Activated CD4-positive, CD25-positive, alpha-beta regulatory T cell treated with anti-CD3 and anti-CD28 coated beads, Interleukin-2, amount 50 U/mL, for 24 hours (primary cell): ENCODE data around the gene SNORC.
"Not testable (repeated sequence)": the region's sequence is repeated elsewhere in the genome, so short reads cannot be mapped to it uniquely, and the experiment has no call there.

ENCODE experiments used
- ATAC-seq, 2 donors: fragments of 150-1000 bp; cut with Tn5 transposase; one replicate each; pipeline ENCODE4 v1.10.0; 2021; ENCODE audit warnings: mild to moderate bottlenecking in 1 of 2, moderate library complexity in 1 of 2

SNORC gene

GRCh38 chr2:232870018-232870765, at the start of gene SNORC:
SNORC (plus strand) TSS chr2:232870264; CDS start chr2:232870342, 78 bp downstream.
- no peak for ATAC-seq

- no peak for ATAC-seq
Observed at GRCh38 chr2:232829988-232830387, 40.1 kb upstream of the SNORC start.

DNA sequence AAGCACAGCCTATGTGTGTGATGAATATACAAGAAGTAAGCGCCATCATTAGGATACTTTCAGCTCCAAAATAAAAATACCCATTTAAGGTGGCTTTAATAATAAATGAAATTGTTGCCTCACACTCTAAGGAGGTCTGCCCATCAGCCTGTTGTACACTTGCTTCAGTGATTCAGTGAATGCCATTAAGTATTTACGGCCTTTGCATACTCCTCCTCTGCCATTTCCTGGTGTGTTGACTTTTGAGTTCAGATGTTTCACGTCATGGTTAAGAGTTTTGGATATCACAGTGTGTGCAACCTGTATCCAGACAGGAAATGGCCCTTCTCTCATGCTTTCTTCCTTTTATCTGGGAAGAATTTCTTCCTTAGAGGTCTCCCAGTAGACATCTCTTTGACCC, 38.6 kb upstream of the SNORC start:
- no peak for ATAC-seq

DNA sequence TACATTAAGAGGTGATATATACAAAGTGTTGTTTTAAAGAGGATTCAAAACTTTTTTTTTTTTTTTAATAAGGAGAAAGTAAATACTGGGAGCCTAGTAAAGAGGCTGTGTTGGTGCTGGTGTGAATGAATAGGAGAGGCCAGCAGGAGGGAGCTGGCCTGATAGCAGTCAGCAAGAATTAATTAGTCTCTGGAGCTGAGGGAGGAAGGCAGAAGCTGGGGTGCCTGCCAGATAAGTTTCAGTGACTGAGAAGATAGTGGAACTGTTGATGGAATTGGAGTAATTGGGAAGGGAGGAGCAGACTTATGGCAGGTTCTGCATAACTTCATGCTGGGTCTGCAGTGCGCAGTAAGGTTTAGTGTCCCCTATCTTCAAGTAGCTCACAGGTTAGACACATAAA, 36.2 kb upstream of the SNORC start:
- ATAC-seq: no peak

- no peak for ATAC-seq
Observed at GRCh38 chr2:232835687-232836208, 34.3 kb upstream of the SNORC start.

DNA sequence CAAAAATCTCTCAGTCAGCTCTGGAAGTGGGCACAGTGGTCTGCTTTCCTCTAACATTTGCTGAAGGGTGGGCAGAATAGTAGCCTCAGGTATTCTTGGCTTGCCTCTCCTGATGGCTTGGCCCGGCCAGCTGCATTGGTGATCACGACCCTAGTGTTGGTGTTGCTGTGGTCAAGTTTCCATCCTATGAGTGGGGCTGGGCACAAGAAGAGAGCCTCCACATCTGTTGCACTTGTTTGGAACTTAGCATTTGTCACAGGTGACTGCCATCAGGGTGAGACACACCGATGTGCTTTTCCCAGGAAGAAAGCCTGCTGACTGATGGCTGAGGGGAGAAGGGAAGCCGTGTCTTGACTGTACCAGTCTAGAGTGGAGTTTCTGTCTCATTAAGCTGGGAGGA, 33.1 kb upstream of the SNORC start:
- ATAC-seq: no peak

DNA sequence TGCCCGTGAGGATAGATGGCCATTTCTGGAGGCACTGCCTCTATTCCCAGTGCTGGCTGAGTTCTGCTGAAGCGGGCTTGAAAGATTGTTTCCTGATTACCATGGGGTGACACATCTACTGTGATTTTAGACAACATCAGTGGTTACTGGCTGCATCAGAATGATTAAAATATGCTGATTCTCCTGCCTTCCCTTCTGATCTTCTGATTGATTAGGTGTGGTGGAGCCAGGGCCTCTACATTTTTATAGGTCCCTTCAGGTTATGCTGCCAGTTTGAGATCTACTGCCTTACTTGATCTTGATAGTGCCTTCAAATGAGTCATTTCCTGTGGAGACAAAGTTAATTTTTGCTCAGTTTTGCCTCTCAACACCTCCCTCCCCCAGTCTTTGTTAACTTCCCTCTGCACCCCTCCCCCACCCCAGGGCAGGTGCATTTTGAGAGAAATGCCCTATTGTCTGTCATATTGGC, 31.6 kb upstream of the SNORC start:
- peak; percentile 91 to 94 for ATAC-seq

DNA sequence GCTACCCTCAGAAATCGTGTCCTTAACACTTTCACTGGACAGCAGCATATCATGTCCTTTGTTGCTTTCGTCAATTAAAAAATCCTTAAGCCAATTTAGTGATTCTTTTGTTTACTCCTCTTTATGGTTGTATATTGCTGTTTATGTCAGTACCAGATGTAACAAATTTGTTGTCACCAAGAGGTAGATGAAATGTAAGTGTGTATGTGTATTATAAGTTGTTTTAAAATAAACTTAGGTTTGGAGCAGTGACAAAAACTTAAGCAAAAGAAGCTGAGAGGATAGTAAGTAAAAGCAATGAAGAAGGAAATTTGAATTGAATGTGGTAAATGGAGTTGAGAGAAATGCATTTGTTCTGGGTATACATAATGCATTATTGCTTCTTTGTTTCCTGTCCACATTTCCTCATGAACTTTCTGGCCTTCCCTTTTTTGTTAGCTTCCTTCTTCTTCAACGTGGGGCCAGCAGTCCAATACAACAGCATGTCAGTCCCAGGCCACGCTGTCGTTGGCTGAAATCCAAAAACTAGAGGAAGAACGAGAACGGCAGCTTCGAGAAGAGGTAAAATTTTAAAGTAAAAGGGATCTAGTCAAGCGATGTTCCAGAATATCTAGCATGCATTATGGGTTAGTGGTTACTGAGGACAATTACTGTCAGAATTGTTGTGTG, 30.5 kb upstream of the SNORC start:
- no peak for ATAC-seq

GRCh38 chr2:232842689-232843088, 27.4 kb upstream of the SNORC start:
- ATAC-seq: no peak

DNA sequence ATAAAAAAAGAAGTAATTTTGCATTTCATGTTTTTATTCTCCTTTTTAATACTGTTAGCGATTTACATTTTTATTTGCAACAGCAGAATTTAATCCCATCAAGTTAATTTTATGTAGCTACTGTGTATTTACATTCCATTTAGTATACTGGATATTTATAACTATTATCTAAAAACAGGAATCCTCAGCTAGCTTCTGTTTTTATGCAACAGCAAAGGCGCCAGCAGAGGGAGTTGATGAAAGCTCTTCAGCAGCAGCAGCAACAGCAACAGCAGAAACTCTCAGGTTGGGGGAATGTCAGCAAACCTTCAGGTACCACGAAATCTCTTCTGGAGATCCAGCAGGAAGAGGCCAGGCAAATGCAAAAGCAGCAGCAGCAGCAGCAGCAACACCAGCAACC, 26.2 kb upstream of the SNORC start:
- no peak for ATAC-seq

GRCh38 chr2:232846055-232846454, 24.0 kb upstream of the SNORC start:
- no peak for ATAC-seq

DNA sequence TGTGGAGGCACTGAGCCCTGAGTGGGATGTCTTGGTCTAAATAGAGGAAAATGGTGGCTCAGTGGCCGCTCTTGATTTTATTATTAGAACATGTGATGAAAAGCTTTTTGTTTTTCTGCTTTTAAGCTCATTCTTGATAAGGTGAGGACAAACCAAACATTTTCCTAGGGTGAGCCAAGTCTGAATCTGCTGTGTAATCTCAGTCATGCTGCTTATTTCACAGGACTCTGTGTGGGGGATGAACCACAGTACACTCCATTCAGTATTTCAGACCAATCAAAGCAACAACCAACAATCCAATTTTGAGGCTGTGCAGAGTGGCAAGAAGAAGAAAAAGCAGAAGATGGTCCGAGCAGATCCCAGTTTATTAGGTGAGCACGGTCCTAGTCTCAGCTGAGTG, 20.0 kb upstream of the SNORC start:
- no peak for ATAC-seq

DNA sequence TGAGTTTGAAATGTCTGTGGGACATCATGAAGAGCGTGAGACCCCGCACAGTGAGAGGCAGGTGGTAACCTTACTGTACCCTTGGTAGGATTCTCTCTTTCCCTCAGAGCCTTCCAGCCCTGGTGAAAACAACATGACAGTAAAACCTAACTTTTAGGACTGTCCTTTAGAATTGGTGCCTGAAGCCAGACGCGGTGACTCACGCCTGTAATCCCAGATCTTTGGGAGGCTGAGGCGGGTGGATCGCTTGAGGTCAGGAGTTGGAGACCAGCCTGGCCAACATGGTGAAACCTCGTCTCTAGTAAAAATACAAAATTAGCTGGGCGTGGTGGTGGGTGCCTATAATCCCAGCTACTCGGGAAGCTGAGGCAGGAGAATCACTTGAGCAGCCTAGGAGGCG, 18.0 kb upstream of the SNORC start:
- not testable (repeated sequence) for ATAC-seq

- ATAC-seq: no peak
Observed at GRCh38 chr2:232852676-232853075, 17.4 kb upstream of the SNORC start.

DNA sequence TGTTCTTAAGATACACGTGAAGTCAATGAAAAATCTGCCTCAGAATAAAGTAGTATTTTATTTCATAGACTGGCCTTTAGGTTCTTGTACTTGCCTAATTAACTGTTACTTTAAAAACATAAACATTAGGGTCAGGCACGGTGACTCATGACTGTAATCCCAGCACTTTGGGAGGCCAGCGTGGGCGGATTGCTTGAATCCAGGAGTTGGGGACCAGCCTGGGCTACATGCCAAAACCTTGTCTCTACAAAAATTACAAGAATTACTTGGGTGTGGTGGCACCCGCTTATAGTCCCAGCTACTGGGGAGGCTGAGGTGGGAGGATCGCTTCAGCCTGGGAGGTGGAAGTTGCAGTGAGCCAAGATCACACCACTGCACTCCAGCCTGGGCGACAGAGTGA, 16.0 kb upstream of the SNORC start:
- no peak for ATAC-seq

- ATAC-seq: no peak
Observed at GRCh38 chr2:232857158-232857563, 12.9 kb upstream of the SNORC start.

DNA sequence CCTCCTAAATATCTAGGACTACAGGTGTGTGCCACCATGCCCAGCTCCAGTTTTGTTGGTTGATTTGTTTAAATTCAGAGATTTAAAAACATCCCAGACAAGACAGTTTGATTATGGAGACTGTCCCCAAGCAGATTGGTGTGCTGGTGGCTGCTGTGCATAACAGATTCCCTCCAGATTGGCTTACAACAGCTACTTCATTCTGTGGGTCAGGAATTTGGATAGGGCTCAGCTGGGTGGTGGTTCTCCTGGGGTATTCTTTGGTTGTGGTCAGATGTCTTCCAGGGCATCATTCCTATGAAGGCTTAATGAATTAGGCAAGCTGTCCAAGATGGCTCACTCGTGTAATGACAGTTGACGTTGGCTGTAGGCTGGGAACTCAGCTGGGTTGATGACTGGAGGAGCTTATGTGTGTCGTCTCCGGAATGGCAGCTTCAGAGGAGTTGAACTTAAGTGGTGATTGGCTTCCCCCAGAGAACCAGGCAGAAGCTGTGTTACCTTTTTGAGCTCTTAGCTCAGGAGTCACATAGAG, 10.6 kb upstream of the SNORC start:
- no peak for ATAC-seq

GRCh38 chr2:232860593-232861241, 9.3 kb upstream of the SNORC start:
- ATAC-seq: no peak

DNA sequence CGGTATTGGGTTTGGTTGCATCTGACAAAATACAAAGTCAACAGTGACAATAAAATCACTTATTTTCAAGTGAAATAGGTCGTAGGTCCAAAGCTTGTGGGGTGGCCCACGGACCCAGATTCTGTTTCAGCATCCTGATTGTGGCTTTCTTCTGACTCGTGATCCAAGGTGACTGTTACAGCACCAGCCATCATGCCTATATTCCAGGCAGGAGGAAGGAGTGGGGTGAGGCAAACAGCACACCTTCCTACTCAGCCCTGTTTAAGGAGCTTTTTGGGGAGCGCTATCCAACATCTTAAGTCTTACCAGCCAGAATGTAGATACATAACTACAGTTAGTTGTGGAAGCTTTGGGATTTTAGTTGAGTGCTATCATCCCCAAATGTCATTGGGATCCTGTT, 8.7 kb upstream of the SNORC start:
- ATAC-seq: no peak

GRCh38 chr2:232863996-232864395, 6.1 kb upstream of the SNORC start:
- no peak for ATAC-seq

DNA sequence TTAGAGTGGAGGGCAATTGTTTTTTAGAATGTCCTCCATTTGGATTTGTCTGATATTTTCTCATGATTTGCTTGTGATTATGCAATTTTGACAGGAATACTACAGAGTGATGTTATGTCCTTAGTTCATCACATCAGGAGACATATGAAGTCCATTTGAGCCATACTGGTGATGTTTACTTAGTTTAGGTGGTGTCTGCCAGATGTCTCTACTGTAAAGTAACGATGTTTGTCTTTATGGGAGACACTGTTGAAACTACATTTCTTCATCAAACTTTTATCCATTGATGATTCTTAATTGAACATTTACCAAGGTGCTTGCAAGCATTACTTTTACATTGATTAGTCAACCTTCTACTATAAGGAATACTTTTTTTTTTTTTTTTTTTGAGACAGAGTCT, 4.9 kb upstream of the SNORC start:
- ATAC-seq: no peak

DNA sequence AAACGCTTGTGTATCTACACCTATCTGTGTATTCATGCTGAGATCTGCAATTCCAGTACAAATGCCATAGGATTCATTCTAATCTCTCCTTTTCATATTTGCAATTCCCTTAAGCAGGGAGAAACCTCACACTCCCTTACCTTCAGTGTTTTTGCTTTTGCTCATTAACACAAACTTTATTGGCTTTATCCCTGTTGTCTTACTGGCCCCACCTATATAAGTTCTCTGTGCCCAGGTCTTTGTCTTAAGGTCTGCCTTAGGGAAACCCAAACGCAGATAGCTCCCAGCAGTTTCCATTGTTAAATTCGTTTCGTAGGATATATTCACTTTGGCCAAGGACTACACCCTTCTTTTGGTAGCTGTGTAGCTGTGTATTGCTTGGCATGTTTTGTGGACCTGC, 4.0 kb upstream of the SNORC start:
- no peak for ATAC-seq
